Measurements from ENCODE around the gene PLAU.

DNA sequence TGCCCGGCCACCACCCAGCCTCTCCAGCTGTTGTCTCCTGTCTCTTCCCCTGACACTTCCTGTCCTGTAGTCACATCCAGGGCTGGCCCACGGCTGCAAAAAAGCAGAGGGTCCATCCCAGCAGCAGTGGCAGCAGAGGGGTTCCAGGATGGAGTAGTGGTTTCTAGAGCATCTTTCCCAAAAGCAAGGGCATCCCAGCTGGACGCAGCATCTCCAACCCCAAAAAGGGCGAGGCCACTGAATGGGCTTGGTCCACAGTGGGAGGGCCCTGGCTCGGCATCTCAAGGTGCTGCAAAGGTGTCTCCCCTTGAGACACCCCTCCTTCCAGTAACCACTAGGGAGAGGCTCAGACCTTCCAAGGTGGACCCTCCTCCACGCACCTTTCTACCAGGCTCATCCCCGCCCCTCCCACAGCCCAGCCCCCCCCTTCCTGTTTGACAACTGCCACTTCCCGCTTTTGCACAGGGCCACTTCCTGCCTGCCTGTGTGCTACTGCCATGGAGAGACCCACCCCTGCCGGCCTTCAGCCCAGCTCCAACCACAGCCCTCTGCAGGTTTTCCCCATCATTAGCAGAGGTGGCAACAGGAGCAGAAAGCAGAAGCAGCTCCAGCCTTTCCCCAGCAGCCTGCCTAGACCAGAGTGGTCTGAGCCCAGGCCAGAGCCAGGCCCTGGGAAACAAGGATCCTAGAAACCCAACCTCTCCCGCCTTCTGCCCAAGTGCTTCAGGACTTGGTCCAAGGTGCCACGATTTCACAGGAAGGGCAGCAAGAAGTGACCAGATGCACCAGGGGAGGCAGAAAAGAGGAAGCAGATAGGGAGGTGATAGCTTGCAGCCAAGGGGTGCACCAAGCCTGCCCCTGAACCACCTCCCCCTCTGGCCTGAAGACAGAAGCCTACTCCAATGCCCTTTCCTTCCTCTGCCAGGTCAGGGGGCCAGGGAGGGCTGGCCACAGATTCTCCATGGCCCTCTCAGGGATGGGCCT is 45.2 kb upstream of the PLAU start:
- TF ChIP-seq, protein P1, sequence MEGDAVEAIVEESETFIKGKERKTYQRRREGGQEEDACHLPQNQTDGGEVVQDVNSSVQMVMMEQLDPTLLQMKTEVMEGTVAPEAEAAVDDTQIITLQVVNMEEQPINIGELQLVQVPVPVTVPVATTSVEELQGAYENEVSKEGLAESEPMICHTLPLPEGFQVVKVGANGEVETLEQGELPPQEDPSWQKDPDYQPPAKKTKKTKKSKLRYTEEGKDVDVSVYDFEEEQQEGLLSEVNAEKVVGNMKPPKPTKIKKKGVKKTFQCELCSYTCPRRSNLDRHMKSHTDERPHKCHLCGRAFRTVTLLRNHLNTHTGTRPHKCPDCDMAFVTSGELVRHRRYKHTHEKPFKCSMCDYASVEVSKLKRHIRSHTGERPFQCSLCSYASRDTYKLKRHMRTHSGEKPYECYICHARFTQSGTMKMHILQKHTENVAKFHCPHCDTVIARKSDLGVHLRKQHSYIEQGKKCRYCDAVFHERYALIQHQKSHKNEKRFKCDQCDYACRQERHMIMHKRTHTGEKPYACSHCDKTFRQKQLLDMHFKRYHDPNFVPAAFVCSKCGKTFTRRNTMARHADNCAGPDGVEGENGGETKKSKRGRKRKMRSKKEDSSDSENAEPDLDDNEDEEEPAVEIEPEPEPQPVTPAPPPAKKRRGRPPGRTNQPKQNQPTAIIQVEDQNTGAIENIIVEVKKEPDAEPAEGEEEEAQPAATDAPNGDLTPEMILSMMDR (IDR thresholded peaks at IDR 0.05; ENCODE audit: low read length): no peak
- no peak for TF ChIP-seq EZH2 (IDR thresholded peaks at IDR 0.05; ENCODE audit: borderline replicate concordance, low read length)

Measured in OCI-LY1 (cell line).